Tongue (tissue), 2 donors: ENCODE results near the gene CDKAL1. TPM values are rescaled to one million over a fixed set of nuclear protein-coding genes. Genes with fewer than 3 reads are reported as not detected.
A peak's percentile ranks its signal among the peaks of the same experiment; 100 is the strongest.

Source experiments
- DNase-seq: peaks from one replicate; pipeline ENCODE4 v3.0.0-alpha.2; 2015
- total RNA-seq: library from RNA; depleted of rRNA; stranded (reverse); fragments of >200 nt; gene quantifications from one replicate; pipeline ENCODE4 v1.2.3, GENCODE V29; 2014

CDKAL1 gene
- total RNA-seq, 1 donor from 2014 or later, result 36.5 TPM

- no peak for DNase-seq
These were observed 146.5 kb downstream of the CDKAL1 start for GRCh38 chr6:20680697-20681165.

- no peak for DNase-seq
These were observed 147.0 kb downstream of the CDKAL1 start for GRCh38 chr6:20681243-20681684.

GRCh38 chr6:20684474-20684873 is 150.2 kb downstream of the CDKAL1 start:
- no peak for DNase-seq

- no peak for DNase-seq
These were observed 151.9 kb downstream of the CDKAL1 start for GRCh38 chr6:20686142-20686541.

- no peak for DNase-seq
These were observed 153.2 kb downstream of the CDKAL1 start for GRCh38 chr6:20687494-20687893.

GRCh38 chr6:20688710-20689500 is 154.6 kb downstream of the CDKAL1 start:
- no peak for DNase-seq

- DNase-seq, result no peak
These were observed 156.9 kb downstream of the CDKAL1 start for GRCh38 chr6:20691185-20691584.

GRCh38 chr6:20692023-20692422 is 157.8 kb downstream of the CDKAL1 start:
- DNase-seq, result no peak

- DNase-seq, result no peak
These were observed 159.3 kb downstream of the CDKAL1 start for GRCh38 chr6:20693466-20694063.

- no peak for DNase-seq
These were observed 162.4 kb downstream of the CDKAL1 start for GRCh38 chr6:20696676-20697075.

- DNase-seq, result no peak
These were observed 164.4 kb downstream of the CDKAL1 start for GRCh38 chr6:20698675-20699074.

GRCh38 chr6:20699402-20699801 is 165.1 kb downstream of the CDKAL1 start:
- DNase-seq, result peak; percentile 46

GRCh38 chr6:20700375-20700774 is 166.1 kb downstream of the CDKAL1 start:
- no peak for DNase-seq

- DNase-seq, result no peak
These were observed 168.1 kb downstream of the CDKAL1 start for GRCh38 chr6:20702366-20702765.

GRCh38 chr6:20703049-20703448 is 168.8 kb downstream of the CDKAL1 start:
- DNase-seq, result no peak

- DNase-seq, result no peak
These were observed 170.2 kb downstream of the CDKAL1 start for GRCh38 chr6:20704325-20705025.

GRCh38 chr6:20705741-20706140 is 171.5 kb downstream of the CDKAL1 start:
- no peak for DNase-seq

- no peak for DNase-seq
These were observed 172.1 kb downstream of the CDKAL1 start for GRCh38 chr6:20706238-20706938.

GRCh38 chr6:20706939-20707485 is 172.8 kb downstream of the CDKAL1 start:
- no peak for DNase-seq

- no peak for DNase-seq
These were observed 173.6 kb downstream of the CDKAL1 start for GRCh38 chr6:20707870-20708269.

- DNase-seq, result no peak
These were observed 174.3 kb downstream of the CDKAL1 start for GRCh38 chr6:20708367-20709124.
